ENCODE data around the gene ZMIZ1. TPM values are rescaled to one million over a fixed set of nuclear protein-coding genes. Genes with fewer than 3 reads are reported as not detected.

ZMIZ1 gene
- total RNA-seq, 1 donor, result 23.3 TPM

- no peak for TF ChIP-seq CTCF (IDR thresholded peaks at IDR 0.05; ENCODE audit: insufficient read depth, low read depth, low read length)
- DNase-seq (ENCODE audit: low read depth), result no peak
- no peak overlapping the region for H3K4me3 ChIP-seq (ENCODE audit: low read depth, low read length)
Measured at GRCh38 chr10:79207096-79207357, 138.3 kb downstream of the ZMIZ1 start.

GRCh38 chr10:79207726-79208125 is 139.0 kb downstream of the ZMIZ1 start:
- no peak for TF ChIP-seq CTCF (IDR thresholded peaks at IDR 0.05; ENCODE audit: insufficient read depth, low read depth, low read length)
- no peak for DNase-seq (ENCODE audit: low read depth)
- H3K4me3 ChIP-seq (ENCODE audit: low read depth, low read length), result no peak overlapping the region

- TF ChIP-seq CTCF (IDR thresholded peaks at IDR 0.05; ENCODE audit: insufficient read depth, low read depth, low read length), result no peak
- no peak overlapping the region for H3K4me3 ChIP-seq (ENCODE audit: low read depth, low read length)
- no peak for DNase-seq (ENCODE audit: low read depth)
Measured at GRCh38 chr10:79208251-79208983, 139.7 kb downstream of the ZMIZ1 start.

- no peak for DNase-seq (ENCODE audit: low read depth)
- TF ChIP-seq CTCF (IDR thresholded peaks at IDR 0.05; ENCODE audit: insufficient read depth, low read depth, low read length), result no peak
- H3K4me3 ChIP-seq (ENCODE audit: low read depth, low read length), result no peak overlapping the region
Measured at GRCh38 chr10:79209340-79209739, 140.6 kb downstream of the ZMIZ1 start.

- H3K4me3 ChIP-seq (ENCODE audit: low read depth, low read length), result no peak overlapping the region
- DNase-seq (ENCODE audit: low read depth), result no peak
- no peak for TF ChIP-seq CTCF (IDR thresholded peaks at IDR 0.05; ENCODE audit: insufficient read depth, low read depth, low read length)
Measured at GRCh38 chr10:79209831-79210230, 141.1 kb downstream of the ZMIZ1 start.

- no peak overlapping the region for H3K4me3 ChIP-seq (ENCODE audit: low read depth, low read length)
- DNase-seq (ENCODE audit: low read depth), result no peak
- no peak for TF ChIP-seq CTCF (IDR thresholded peaks at IDR 0.05; ENCODE audit: insufficient read depth, low read depth, low read length)
Measured at GRCh38 chr10:79210672-79211071, 141.9 kb downstream of the ZMIZ1 start.

GRCh38 chr10:79211616-79212015 is 142.8 kb downstream of the ZMIZ1 start:
- no peak for TF ChIP-seq CTCF (IDR thresholded peaks at IDR 0.05; ENCODE audit: insufficient read depth, low read depth, low read length)
- H3K4me3 ChIP-seq (ENCODE audit: low read depth, low read length), result no peak overlapping the region
- no peak for DNase-seq (ENCODE audit: low read depth)
